Measurements from ENCODE around the gene FGF14.

FGF14 gene

DNA sequence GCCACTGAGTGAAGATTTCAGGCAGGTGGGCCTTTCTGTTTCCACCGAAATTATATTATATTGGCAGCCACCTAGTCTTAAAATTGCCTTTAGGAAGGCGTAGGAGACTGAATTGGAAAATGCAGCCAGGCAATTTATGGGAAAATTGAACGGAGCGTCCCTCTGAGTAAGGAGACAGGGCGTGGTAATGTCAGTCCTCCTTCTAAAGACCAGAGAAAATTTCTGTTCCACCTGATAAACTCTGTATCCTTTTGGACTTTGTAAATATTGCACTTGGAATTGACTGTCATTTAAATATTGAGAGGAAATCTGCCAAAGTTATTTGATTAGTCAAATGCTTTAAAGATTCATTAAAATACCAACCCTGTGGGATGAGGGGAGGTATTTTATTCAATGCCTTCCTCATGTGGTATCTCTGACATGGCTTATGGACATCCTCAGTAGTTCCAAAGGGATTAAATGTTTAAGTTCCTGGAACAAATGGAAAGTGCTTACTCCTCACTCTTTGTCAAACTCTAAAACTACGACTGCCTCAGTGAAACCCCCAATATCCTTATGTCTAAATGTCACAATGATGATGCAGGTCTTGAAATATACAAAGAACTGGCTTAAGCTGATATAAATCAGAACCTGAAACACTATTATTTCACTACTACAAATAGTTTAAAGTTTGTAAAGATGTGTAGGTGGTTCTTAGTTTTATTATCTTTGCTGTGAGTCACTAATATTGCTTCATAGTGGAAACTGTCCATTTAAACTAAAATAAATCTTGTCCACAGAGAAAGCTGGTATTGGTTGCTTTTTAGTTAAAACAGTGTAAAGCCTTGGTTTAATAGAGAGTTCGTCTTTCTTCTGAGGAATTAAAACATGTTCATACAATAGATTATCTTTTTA lies 203.2 kb downstream of the FGF14 start:
- peak; percentile 7 for DNase-seq (ENCODE audit: low read depth)
- TF ChIP-seq, protein P1, sequence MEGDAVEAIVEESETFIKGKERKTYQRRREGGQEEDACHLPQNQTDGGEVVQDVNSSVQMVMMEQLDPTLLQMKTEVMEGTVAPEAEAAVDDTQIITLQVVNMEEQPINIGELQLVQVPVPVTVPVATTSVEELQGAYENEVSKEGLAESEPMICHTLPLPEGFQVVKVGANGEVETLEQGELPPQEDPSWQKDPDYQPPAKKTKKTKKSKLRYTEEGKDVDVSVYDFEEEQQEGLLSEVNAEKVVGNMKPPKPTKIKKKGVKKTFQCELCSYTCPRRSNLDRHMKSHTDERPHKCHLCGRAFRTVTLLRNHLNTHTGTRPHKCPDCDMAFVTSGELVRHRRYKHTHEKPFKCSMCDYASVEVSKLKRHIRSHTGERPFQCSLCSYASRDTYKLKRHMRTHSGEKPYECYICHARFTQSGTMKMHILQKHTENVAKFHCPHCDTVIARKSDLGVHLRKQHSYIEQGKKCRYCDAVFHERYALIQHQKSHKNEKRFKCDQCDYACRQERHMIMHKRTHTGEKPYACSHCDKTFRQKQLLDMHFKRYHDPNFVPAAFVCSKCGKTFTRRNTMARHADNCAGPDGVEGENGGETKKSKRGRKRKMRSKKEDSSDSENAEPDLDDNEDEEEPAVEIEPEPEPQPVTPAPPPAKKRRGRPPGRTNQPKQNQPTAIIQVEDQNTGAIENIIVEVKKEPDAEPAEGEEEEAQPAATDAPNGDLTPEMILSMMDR (IDR thresholded peaks at IDR 0.05; ENCODE audit: low read length, missing control alignments) = no peak
- no peak overlapping the region for H3K4me3 ChIP-seq (replicated peaks; ENCODE audit: low read depth, low read length)

DNA sequence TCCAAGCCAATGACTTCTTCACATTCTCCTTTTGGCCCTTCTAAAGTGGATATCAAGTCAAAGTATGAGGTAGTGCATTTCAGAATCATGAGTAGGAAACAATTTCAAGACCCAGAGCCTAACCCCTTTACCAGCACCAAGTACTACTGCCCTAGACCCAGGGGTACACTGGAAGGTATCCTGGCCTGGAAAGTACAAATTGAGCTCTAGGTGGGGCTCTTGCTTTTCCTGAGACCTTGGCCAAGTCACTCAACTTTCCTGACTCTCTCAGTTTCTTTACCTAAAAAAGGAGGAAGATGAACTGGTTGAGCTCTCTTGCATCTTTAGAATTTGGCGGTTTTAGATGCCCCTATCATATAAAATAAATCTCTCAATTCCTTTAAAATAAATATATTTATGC lies 204.7 kb downstream of the FGF14 start:
- TF ChIP-seq, protein P1 (IDR thresholded peaks at IDR 0.05; ENCODE audit: low read length, missing control alignments) = no peak
- no peak for DNase-seq (ENCODE audit: low read depth)
- no peak overlapping the region for H3K4me3 ChIP-seq (replicated peaks; ENCODE audit: low read depth, low read length)

DNA sequence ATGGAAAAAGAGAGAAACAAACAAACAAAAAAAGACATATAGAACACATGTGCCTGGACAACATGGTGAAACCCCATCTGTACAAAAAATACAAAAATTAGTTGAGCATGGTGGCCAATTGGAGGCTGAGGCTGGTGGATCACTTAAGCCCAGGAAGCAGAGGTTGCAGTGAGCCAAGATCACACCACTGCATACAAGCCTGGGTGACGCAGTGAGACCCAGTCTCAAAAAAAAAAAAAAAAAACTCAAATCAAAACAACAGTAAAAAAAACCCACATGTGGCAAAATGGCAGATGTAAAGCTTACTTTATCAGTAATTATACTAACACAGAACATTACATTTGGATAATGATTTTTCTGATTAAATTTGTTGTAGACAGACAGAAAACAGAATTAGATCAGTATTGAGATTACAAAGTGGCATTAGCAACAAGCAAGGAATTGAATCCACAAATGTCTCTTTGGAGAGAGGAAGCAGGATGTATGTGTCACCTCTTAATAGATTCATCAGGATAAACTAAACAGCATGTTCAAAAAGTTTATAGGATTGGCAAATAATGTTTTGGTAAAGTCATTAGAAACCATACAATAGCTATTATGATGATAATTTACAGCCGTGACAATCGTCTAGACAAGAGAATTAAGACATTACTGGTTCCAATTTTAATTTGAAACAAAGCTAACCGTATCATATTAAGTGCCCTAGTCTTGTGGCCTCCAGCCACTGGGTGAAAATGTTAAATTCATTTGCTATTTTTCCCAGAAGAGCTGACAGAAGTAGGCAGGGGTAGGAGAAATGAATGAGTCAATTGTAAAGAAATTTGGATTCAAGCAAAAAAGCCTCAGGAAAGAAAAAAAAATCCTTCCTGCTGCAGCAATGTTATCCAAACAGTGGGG lies 206.0 kb downstream of the FGF14 start:
- peak; percentile 4 for DNase-seq (ENCODE audit: low read depth)
- H3K4me3 ChIP-seq (replicated peaks; ENCODE audit: low read depth, low read length) = no peak overlapping the region
- TF ChIP-seq, protein P1 (IDR thresholded peaks at IDR 0.05; ENCODE audit: low read length, missing control alignments) = no peak

DNA sequence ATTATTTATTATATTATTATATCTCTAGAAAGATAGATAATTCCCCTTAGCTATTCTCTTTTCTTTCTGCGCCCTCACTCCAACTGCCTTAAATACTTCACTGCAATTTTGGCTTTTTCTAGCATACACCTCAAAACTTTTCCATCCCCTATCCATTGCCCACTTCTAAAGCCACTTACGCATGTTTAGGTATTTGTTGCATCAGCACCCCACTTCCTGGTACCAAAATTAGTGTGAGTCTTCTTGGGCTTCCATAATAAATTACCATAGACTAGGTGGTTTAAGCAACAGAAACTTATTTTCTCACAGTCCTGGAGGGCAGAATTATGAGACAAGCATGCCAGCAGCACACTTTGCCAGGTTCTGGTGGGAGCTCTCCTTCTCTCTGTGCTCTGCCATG lies 209.0 kb downstream of the FGF14 start:
- no peak for DNase-seq (ENCODE audit: low read depth)
- H3K4me3 ChIP-seq (replicated peaks; ENCODE audit: low read depth, low read length) = no peak overlapping the region
- TF ChIP-seq, protein P1 (IDR thresholded peaks at IDR 0.05; ENCODE audit: low read length, missing control alignments) = no peak

DNA sequence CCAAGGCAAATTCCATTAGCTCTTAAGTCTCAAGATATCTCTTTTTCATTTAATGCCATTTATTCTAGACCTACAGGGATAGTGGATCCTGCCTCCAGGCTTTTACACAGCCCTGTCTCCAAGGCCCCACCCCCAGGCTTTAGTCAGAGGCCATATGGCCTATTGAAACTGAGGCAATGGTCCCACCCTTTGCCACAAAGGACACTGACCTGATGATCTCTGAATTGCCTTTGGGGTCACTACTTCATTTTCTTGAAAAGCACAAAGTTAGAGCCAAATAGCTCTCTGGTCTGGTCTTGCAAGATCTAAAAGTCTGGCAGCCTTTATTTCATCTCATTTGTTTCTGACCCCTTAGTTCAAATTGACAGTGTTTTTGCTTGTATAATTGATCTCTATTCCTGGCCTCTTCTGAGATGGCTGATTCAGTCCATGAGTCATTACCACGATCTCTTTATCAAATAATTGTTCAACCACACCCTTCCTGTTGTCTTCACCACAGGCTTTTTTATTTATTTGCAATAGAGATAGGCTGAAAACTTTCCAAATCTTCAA lies 209.8 kb downstream of the FGF14 start:
- H3K4me3 ChIP-seq (replicated peaks; ENCODE audit: low read depth, low read length) = no peak overlapping the region
- DNase-seq (ENCODE audit: low read depth) = peak; percentile 10
- TF ChIP-seq, protein P1 (IDR thresholded peaks at IDR 0.05; ENCODE audit: low read length, missing control alignments) = no peak

DNA sequence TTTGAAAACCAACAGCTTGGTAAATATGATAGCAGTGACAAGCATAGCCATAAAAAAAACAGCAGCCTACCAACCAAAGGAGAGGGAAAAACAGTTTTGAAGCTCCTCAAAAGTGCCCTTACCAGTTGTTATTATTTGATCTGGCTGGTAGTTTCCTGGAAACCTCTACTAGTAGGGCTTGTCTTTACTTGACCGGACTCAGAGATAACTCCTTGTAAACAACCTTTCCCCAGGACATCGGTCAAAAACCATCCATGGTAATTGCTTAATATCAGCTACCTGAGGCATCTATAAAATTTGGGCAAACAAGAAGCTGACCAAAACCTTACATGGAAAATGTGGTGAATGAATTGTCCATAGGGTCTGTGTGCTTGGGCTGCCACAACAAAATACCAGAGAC lies 210.9 kb downstream of the FGF14 start:
- TF ChIP-seq, protein P1 (IDR thresholded peaks at IDR 0.05; ENCODE audit: low read length, missing control alignments) = no peak
- no peak for DNase-seq (ENCODE audit: low read depth)
- no peak overlapping the region for H3K4me3 ChIP-seq (replicated peaks; ENCODE audit: low read depth, low read length)
